ENCODE data around the gene GNE.
A peak's percentile ranks its signal among the peaks of the same experiment; 100 is the strongest.
"Not testable (repeated sequence)": the region's sequence is repeated elsewhere in the genome, so short reads cannot be mapped to it uniquely, and the experiment has no call there.

Gene GNE

DNA sequence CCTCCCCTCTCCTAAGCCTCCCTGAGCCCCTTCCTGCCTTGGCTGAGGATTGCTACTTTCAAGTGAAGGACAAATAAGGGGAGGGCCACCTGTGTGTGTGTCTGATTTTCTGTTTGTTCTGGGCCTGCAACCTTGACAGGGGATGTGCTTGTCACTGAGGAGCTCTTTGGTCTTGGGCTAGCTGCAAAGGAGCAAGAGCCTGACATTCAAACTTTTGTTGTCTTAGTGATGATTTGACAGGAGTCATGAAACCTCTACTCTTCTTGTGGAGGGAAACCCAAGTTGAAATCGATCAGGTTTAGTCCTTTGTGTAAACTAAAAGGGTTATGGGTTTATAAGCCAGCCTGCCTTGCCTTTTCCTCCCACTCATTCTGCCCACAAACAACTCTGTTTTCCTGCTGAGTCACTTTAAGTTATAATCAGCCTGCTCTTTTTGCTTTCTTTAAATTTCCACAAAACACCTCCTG is 50.7 kb downstream of the GNE start:
- DNase-seq (ENCODE audit: low read depth in 3 of 3) = no peak

DNA sequence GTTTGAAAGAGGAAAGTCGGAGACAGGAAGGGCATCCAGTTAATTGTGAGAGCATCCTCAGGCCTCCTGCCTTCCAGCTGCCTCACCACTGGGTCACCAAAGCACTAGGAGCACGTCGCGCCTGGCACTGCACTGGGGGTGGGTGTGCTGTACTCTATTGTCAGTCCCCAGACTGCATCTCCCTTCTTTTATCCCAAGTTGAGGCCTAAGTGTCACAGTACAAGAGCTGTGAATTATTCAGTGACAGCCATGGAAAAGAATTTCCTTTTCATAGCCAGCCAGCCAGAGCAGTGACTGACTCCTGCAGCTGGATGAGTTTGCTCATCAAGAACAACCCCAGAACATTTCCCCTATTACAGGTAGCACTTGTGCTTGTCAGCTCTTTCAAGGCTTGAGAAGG is 51.2 kb downstream of the GNE start:
- no peak for DNase-seq (ENCODE audit: low read depth in 3 of 3)

- DNase-seq (ENCODE audit: low read depth in 3 of 3) = no peak
These were observed 53.2 kb downstream of the GNE start for GRCh38 chr9:36204906-36205547.

DNA sequence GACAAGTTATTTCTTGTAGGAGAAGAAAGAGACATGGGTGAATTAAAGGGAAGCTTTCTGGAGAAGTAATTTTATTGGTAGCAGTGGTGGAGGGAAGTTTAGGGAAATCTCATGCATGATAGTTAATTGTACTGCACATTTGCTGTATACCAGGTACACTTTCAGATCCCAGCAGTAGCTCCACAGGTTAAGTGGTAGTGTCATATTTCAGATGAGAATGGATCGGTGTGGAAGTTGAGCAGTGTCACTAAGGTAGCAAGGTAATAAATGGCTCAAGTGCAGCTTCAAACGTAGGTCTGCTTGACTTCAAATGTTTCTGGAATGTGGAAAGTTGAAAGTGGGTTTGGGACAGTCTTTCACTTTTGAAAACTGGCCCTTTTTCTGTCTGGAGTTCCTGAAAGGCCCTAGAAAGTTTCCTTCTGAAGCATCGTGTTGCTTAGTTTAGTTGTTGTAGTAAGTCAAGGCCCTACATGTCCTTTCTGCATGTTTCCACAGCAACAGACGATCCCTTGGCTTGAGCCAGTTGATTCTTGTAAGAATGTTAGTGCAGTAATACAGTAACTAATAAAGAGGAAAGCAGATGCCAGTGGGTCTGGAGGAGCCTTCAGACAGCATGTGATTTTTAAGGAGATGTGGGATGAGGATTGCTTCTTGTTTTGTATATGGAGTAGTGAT is 63.8 kb downstream of the GNE start:
- no peak for DNase-seq (ENCODE audit: low read depth in 3 of 3)

- DNase-seq (ENCODE audit: low read depth in 3 of 3) = no peak
These were observed 65.2 kb downstream of the GNE start for GRCh38 chr9:36193023-36193422.

DNA sequence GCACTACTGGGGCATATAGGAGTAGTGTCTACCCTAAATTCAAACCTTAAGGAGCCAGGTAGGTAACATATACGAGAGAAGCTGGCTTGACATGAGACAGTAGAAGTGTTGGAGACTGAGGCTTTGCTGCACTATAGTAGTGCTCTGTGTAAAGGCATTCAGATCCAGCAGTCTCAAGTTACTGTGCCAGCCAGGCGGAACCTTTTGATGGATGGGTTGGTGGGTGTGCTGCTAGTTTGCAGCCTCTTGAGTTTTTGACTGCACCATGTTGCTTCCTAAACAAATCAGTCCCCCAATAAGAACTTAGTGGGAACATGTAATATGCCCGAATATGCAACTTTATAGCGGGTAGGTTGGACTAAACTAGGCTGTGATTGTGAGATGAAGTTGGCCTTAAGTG is 66.1 kb downstream of the GNE start:
- DNase-seq (ENCODE audit: low read depth in 3 of 3) = no peak

DNA sequence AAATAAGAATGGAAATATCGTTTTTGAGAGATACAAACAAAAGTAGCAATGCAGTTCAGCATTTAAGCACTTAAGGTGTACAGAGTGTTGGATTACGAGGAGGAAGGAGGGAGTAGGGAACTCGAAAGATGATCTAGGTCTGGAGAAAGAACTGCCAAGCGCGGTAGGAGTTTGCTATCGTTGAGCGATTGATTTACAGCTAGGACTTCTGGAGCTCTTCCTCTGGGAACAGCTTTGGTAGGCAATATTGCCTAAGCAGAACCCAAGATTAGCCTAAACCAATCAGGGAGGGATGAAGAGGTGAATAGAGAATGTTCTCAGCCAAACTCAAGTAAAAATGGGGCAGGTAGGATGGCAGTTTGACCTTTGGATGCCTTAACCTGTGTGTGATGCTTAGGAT is 66.6 kb downstream of the GNE start:
- DNase-seq (ENCODE audit: low read depth in 3 of 3) = no peak

GRCh38 chr9:36191290-36191645 is 67.0 kb downstream of the GNE start:
- DNase-seq (ENCODE audit: low read depth in 3 of 3) = peak; percentile 17 to 42 (median 24)

- DNase-seq (ENCODE audit: low read depth in 3 of 3) = peak; percentile 90 to 93 (median 91)
These were observed 67.6 kb downstream of the GNE start, which contains the start of gene CLTA for GRCh38 chr9:36190388-36191289. TSS of gene CLTA (plus strand) at chr9:36190921. CDS start at chr9:36191057, 136 bp downstream.

DNA sequence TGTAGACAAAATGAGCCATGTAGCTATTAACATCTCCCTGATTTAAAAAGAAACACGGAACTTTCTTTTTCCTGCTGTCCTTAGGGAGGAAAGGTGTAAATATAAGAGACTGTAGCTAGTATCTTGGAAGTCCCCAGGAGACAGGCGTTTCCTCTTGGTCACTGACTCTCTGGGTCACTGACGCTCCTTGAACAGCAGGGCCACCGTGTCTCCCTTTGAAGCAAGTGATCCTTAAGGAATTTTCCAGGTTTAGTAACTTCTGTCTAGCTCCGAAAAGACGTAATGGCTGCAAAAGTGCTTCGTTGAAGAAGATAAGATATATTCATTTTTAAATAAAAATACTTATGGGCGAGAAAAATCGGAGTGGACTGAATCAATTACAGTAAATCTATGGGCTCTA is 68.3 kb downstream of the GNE start:
- no peak for DNase-seq (ENCODE audit: low read depth in 3 of 3)

DNA sequence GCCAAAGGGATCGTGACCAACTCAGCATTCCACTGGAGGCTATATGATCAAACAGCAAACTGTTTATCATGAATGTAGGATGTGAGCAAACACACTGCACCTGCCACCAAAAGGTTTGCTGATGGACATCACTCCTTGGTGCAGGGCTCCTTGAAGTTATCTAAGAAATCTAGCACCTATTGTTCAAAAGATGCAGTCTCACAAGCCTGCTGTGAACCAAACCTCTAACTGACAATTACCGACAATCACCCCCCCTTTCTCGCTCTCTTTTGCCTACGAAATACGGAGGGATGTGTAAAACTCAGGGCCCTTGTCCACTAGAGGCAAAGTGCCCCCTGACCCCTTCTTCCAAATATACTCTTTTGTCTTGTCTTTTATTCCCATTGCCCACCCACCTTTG is 70.0 kb downstream of the GNE start:
- DNase-seq (ENCODE audit: low read depth in 3 of 3) = no peak

DNA sequence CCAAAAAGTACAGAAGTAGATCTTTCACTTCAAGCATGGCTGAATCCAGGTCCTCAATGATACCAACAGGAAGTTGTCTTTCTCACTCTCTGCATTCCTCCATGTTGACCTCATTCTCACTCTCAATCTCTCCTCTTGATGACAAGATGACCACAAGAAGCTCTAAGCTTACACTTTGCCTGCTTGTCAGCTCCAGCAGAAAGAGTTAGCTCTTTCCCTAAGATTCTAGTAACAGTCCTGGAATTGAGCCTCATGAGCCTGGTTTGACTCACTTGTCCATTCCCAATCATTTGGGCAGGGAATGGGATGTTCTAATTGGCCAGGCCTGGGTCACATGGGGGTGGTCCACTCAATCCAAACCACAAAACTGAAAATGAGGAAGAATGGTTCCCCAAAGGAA is 70.8 kb downstream of the GNE start:
- no peak for DNase-seq (ENCODE audit: low read depth in 3 of 3)

DNA sequence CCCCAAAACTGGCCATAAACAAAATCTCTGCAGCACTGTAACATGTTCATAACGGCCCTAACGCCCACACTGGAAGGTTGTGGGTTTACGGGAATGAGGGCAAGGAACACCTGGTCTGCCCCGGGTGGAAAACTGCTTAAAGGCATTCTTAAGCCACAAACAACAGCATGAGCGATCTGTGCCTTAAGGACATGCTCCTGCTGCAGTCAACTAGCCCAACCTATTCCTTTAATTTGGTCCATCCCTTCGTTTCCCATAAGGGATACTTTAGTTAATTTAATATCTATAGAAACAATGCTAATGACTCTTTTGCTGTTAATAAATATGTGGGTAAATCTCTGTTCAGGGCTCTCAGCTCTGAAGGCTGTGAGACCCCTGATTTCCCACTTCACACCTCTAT is 78.0 kb downstream of the GNE start:
- DNase-seq (ENCODE audit: low read depth in 3 of 3) = not testable (repeated sequence)

GRCh38 chr9:36177571-36177970 is 80.7 kb downstream of the GNE start:
- no peak for DNase-seq (ENCODE audit: low read depth in 3 of 3)

DNA sequence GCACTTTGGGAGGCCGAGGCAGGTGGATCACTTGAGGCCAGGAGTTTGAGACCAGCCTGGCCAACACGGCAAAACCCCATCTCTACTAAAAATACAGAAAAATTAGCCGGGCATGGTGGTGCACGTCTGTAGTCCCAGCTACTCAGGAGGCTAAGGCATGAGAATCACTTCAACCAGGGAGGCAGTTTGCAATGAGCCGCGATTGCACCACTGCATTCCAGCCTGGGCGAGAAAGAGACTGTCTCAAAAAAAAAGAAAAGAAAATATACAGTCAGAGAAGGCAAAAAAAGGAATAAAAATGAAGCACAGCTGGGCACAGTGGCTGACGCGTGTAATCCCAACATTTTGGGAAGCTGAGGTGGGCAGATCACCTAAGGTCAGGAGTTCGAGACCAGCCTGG is 81.8 kb downstream of the GNE start:
- DNase-seq (ENCODE audit: low read depth in 3 of 3) = not testable (repeated sequence)

- DNase-seq (ENCODE audit: low read depth in 3 of 3) = not testable (repeated sequence)
These were observed 83.0 kb downstream of the GNE start for GRCh38 chr9:36175209-36175608.

DNA sequence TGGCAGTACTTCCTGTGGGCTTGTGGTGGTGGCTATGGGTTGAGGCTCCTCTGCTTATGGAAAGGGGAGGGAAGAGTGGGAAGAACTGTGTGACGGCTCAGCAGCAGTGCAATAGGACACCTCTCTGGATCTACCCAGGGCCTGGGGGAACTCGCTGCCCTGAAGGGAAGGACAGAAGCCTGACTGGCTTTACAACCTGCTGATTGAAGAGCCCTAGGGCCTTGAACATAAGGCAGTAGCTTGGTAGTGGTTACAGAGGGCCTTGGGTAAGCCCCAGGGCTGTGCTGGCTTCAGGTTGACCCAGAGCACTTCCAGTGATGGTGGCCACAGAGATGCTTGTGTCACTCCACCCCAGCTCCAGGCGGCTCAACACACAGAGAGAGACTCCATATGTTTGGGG is 83.5 kb downstream of the GNE start:
- no peak for DNase-seq (ENCODE audit: low read depth in 3 of 3)

DNA sequence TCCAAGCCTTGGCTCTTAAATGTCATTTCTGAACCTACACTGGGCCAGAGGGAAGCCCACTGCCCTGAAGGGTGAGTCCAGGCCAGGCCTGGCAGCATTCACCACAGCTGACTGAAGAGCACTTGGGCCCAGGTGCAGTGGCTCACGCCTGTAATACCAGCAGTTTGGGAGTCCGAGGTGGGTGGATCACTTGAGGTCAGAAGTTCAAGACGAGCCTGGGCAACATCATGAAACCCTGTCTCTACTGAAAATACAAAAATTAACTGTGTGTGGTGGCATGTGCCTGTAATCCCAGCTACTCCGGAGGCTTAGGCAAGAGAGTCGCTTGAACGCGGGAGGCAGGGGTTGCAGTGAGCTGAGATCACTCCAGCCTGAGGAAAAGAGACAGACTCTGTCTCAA is 84.0 kb downstream of the GNE start:
- DNase-seq (ENCODE audit: low read depth in 3 of 3) = no peak

DNA sequence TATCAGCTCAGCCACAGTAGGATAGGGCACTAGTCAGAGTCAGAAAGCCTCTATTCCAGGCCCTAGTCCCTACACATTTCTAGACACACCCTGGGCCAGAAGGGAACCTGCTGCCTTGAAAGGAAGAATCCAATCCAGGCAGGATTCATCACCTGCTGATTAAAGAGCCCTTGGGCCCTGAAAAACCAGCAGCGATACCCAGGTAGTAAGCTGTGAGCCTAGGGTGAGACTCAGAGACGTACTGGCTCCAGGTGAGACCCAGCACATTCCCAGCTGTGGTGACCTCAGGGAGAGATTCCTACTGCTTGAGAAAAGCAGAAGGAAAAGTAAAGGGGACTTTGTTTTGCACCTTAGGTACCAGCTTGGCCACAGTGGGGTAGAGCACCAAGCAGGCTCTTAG is 84.4 kb downstream of the GNE start:
- DNase-seq (ENCODE audit: low read depth in 3 of 3) = no peak

GRCh38 chr9:36170531-36170930 is 87.7 kb downstream of the GNE start:
- no peak for DNase-seq (ENCODE audit: low read depth in 3 of 3)

- no peak for DNase-seq (ENCODE audit: low read depth in 3 of 3)
These were observed 88.5 kb downstream of the GNE start for GRCh38 chr9:36169708-36170107.

DNA sequence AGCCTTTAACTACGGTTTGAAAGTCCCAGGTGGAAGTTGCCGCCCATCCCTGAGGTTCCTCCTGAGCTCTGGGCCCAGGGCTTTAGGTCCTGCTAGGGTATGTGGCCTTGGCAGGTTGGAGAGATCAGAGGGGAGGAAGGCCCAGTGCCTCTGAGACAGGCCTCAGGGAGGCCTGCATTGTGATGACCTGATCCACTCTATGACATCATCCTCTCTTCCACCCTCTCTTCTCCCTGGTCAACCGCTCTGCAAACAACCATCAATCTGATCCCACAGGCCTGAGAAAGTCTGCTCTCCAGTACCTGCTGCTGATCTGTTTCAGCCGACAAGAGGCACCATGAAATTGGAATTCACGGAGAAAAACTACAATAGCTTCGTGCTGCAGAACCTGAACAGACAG is 89.1 kb downstream of the GNE start, which contains the start of gene CCIN:
Gene CCIN, plus strand, starts transcription at position 223 of the 400 bp plus-strand sequence. Its CDS starts 115 bp downstream, at position 338.
- DNase-seq (ENCODE audit: low read depth in 3 of 3) = no peak
